GM18508 (cell line): Measurements from ENCODE around the gene OR2W3.

Source experiments
- ATAC-seq: cut with Tn5 transposase; IDR thresholded peaks from one replicate; pipeline ENCODE4 v1.9.1; 2021; ENCODE audit warnings: moderate number of reproducible peaks; ENCODE audit not compliant: insufficient read depth, unreplicated experiment

Gene OR2W3

GRCh38 chr1:247914941-247915662, 19.7 kb downstream of the OR2W3 start:
- ATAC-seq: no peak

GRCh38 chr1:247919952-247920351, 24.6 kb downstream of the OR2W3 start, which contains the start of gene OR2T8:
TSS of gene OR2T8 (plus strand) at chr1:247920252. CDS start at chr1:247921018, 766 bp downstream.
- no peak for ATAC-seq

GRCh38 chr1:247923941-247924340, 28.6 kb downstream of the OR2W3 start:
- ATAC-seq: no peak

DNA sequence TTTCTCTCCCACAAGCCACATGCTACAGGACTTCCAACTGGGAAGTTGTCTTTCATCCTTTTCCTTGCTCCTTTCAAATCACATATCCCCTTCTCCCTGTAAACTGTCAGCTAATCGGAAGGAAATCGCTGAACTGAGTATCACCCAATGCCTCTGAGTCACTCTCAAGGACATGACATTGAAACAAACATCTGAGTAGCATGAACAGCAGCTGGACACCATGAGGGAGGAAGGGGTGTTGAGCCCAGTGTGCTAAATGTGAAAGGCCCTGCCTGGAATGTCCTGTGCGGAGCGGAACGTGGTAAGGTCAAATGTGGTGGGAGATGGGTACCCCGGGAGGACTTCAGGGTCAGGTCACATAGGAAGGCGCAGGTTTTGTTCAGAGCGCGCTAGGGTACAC, 29.5 kb downstream of the OR2W3 start, which contains the start of gene OR2AJ1:
Gene OR2AJ1, plus strand, starts transcription at position 22 of the 400 bp plus-strand sequence. CDS start 8,880 bp downstream, outside the sequence.
- no peak for ATAC-seq

DNA sequence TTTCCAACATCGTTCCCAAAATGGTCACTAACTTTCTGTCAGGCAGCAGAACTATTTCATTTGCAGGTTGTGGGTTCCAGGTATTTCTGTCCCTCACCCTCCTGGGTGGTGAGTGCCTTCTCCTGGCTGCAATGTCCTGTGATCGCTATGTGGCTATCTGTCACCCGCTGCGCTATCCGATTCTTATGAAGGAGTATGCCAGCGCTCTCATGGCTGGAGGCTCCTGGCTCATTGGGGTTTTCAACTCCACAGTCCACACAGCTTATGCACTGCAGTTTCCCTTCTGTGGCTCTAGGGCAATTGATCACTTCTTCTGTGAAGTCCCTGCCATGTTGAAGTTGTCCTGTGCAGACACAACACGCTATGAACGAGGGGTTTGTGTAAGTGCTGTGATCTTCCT, 38.6 kb downstream of the OR2W3 start:
- no peak for ATAC-seq

DNA sequence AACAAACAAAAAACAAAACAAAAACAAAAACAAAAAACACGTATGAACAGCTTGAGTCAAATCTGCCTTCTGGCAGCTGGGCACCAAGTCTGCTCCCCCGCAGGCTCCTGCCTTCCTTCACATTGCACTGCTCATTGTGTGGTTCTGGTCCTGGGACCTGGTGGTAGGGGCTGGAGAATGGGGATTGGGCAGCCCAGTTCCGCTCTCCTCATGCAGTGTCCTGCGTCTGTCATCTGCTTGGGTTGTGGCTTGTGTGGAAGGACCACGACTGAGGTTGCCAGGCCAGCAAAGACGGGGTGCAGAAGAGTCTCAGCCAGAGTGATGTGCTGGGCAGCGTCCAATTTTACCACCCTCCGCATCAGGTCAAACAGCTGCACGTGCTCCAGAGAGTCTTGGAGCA, 40.4 kb downstream of the OR2W3 start:
- ATAC-seq: no peak

GRCh38 chr1:247936415-247936814, 41.0 kb downstream of the OR2W3 start:
- ATAC-seq: no peak

DNA sequence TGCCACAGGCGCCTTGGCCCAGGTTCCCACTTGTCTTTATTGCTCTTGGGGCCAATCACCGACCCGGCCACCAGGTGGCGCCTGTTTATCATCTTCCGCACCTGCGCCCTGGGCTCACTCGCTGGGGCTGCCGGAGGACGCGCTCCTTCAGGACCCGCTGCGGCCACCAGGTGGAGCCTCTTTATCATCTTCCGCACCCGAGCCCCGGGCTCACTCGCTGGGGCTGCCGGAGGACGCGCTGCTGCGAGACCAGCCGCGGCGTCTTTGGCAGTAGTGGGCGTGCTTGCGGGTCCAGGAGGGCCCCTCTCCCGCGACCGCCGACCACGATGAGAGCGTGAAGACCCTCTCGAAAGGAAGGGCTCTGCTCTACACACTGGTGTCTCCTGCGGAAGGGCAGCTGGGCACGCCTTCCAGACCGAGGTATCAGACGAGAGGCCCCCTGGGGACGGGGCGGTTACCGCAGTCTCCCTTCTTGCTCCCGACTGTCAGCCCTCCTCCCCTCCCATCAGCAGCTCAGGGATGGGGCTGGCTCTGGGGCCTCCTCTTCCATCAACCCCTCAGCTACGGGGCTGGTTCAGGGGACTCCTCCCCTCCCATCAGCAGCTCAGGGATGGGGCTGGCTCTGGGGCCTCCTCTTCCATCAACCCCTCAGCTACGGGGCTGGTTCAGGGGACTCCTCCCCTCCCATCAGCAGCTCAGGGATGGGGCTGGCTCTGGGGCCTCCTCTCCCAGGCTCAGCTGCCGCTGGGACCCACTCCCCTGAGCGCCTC, 41.8 kb downstream of the OR2W3 start:
- ATAC-seq: peak; percentile 96

DNA sequence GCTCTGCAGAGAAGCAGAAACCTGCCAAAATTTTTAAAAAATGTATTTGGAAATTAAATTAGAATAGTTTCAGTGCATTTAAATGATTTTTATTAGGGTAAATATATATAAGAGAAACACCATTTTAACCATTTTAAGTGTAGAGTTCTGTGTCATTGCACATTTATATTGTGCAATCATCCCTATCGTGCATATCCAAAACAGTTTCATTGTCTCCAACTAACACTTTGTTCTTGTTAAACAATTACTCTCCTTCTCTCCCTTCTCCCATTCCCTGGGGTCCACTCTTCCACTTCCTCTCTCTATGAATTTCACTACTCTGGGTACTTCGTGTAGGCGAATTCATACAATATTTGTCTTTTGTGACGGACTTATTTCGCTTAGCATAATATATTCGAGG, 47.2 kb downstream of the OR2W3 start:
- ATAC-seq: no peak
